Fibroblast of the aortic adventitia (primary cell): ENCODE measurements around the gene ETFB. TPM values are rescaled to one million over a fixed set of nuclear protein-coding genes. Genes with fewer than 3 reads are reported as not detected.
A peak's percentile ranks its signal among the peaks of the same experiment; 100 is the strongest.

ENCODE experiments used
- DNase-seq: peaks from one replicate; pipeline ENCODE4 v3.0.0-alpha.2; 2010; ENCODE audit warnings: low read depth
- H3K4me3 ChIP-seq: 2 replicates; pipeline ENCODE4 v1.5.1; 2011; ENCODE audit warnings: low read depth, mild to moderate bottlenecking, control low read depth, low read length, moderate library complexity
- total RNA-seq: library from RNA; depleted of rRNA; stranded (reverse); fragments of >200 nt; gene quantifications from 2 replicates; pipeline ENCODE4 v1.2.3, GENCODE V29; 2012; ENCODE audit warnings: low replicate concordance
- TF ChIP-seq, protein P1 (sequence below): IDR thresholded peaks from 2 replicates; pipeline ENCODE4 v1.5.1; 2011; ENCODE audit warnings: mild to moderate bottlenecking, low read length, control low read depth, inconsistent platforms; ENCODE audit not compliant: insufficient read depth

The ETFB gene
- total RNA-seq, 1 donor: 66.8 TPM

- peak overlapping the region; percentile 82 for H3K4me3 ChIP-seq
- peak; percentile 98 for DNase-seq
- TF ChIP-seq, protein P1, sequence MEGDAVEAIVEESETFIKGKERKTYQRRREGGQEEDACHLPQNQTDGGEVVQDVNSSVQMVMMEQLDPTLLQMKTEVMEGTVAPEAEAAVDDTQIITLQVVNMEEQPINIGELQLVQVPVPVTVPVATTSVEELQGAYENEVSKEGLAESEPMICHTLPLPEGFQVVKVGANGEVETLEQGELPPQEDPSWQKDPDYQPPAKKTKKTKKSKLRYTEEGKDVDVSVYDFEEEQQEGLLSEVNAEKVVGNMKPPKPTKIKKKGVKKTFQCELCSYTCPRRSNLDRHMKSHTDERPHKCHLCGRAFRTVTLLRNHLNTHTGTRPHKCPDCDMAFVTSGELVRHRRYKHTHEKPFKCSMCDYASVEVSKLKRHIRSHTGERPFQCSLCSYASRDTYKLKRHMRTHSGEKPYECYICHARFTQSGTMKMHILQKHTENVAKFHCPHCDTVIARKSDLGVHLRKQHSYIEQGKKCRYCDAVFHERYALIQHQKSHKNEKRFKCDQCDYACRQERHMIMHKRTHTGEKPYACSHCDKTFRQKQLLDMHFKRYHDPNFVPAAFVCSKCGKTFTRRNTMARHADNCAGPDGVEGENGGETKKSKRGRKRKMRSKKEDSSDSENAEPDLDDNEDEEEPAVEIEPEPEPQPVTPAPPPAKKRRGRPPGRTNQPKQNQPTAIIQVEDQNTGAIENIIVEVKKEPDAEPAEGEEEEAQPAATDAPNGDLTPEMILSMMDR: no peak
Observed at GRCh38 chr19:51367565-51368365, 1.6 kb upstream of the ETFB start.

DNA sequence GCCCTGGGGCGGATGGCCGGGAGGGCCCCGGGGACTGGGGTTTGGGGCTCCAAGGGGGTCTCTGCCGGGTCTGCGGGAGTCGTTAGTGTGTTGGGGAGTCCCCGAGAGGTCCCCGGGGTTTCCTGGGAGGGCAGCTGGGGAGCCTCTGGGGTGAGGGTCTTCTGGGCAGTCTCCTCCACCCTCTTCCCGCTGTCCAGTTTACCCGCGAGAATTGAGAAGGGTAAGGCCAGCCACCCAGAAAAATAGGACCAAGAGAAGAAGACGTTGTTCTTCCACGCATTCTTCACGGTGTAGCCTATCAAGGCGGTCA lies 1.0 kb upstream of the ETFB start:
- DNase-seq: no peak
- TF ChIP-seq, protein P1: no peak
- peak overlapping the region; percentile 64 for H3K4me3 ChIP-seq

GRCh38 chr19:51366389-51367254 lies 434 bp upstream of the ETFB start:
- TF ChIP-seq, protein P1: no peak
- H3K4me3 ChIP-seq: peak overlapping the region; percentile 96
- DNase-seq: peak; percentile 96

DNA sequence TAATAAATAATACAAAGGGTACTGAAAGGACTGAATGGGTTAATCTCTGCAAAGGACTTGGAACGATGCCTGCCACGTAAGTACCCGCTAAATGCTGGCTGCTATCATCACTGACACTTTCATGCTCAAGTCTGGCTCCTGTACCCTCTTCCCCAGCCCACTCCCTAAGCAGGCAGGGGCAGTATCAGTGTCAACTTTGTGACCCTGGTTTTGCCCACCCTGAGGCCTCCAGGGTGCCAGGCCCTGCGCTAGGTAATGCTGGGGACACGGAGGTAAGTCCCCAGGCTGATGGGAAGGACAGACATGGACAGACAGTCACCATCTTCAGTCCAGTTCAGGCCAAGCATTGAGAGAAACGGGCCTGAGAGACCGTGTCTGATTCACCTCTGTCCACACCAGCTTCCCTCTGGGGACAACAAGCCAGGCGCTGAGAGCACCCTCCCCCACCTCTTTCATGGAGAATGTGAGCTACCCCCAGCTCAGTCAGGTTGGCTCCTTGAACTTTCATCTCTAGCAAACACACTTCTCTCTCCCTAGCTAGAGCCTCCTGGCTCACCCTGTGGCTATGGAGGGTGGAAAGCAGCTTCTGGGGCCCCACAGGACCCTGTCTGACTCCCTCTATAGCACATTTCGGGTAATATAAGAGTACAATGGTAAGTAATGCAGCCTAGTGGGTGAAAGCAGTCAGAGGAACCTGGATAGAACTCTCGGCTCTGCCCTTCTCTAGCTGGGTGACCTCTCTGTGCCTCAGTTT lies 800 bp downstream of the ETFB start:
- peak overlapping the region; percentile 96 for H3K4me3 ChIP-seq
- TF ChIP-seq, protein P1: peak; percentile 33
- DNase-seq: peak; percentile 55

- no peak for DNase-seq
- TF ChIP-seq, protein P1: no peak
- H3K4me3 ChIP-seq: no peak overlapping the region
Observed at GRCh38 chr19:51364200-51365106, 1.7 kb downstream of the ETFB start.

DNA sequence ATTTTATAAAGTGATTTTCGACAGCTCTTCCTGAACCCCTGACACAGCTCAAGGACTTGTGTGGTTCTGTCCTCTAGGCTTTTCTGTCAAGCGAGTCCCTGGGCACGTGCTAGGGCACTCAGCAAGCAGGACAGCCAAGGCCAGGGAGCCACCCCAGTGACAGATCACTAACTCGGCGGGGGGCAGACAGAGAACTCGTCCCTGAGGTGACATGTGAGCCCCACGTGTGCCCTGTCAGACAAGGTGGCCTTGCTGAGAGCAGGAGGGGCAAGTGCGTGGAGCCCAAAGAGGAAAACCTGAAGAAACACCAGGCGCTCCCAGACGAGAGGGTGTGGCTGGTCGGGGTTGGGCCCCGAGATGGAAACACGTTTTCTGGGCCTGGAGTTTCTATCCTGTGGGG lies 4.9 kb downstream of the ETFB start:
- no peak for DNase-seq
- TF ChIP-seq, protein P1: no peak
- H3K4me3 ChIP-seq: no peak overlapping the region
